IMR-90 (cell line): ENCODE measurements around the gene MTURN. TPM values are rescaled to one million over a fixed set of nuclear protein-coding genes. Genes with fewer than 3 reads are reported as not detected.

Experiments
- ATAC-seq: fragments of 200-7000 bp; cut with Tn5 transposase; 2 replicates; pipeline ENCODE4 v1.9.1; 2020; ENCODE audit warnings: low read depth, mild to moderate bottlenecking, moderate library complexity
- BruUV-seq: library from RNA; stranded (reverse); fragments of 400-500 nt; replicated peaks from 2 replicates; lab custom pipeline; 2021; lab: Mats Ljungman, UMichigan
- CTCF ChIA-PET: fragments of 300-600 bp; formaldehyde crosslinking; extraction: SDS; loops from one replicate; lab custom pipeline; 2021; ENCODE audit warnings: antibody characterized with exemption; lab: Yijun Ruan, JAX
- POLR2A ChIA-PET: fragments of 300-600 bp; sonication (Branson Sonifier 250); formaldehyde crosslinking; loops from one replicate; lab custom pipeline; 2022; ENCODE audit warnings: antibody characterized with exemption; ENCODE audit not compliant: unreplicated experiment; lab: Charles Lee
- DNase-seq: peaks from one replicate; pipeline ENCODE4 v3.0.0; 2013
- H2AFZ ChIP-seq: replicated peaks from 2 replicates; pipeline ENCODE3; 2013; ENCODE audit warnings: low read length, mild to moderate bottlenecking; ENCODE audit not compliant: poor library complexity
- H2AK5ac ChIP-seq: 2 replicates; pipeline ENCODE4 v1.6.1; 2013; ENCODE audit warnings: low read depth, low read length, inconsistent platforms
- H2AK9ac ChIP-seq: replicated peaks from 2 replicates; pipeline ENCODE3; 2013; ENCODE audit warnings: mild to moderate bottlenecking, low read depth, low read length, moderate library complexity; ENCODE audit not compliant: poor library complexity
- H2BK120ac ChIP-seq: 2 replicates; pipeline ENCODE4 v1.6.1; 2013; ENCODE audit warnings: low read depth, low read length, inconsistent platforms
- H2BK15ac ChIP-seq: 3 replicates; pipeline ENCODE4 v1.6.1; 2013; ENCODE audit warnings: low read depth, low read length, inconsistent platforms
- H2BK20ac ChIP-seq: 2 replicates; pipeline ENCODE4 v1.6.1; 2013; ENCODE audit warnings: low read depth, mild to moderate bottlenecking, inconsistent platforms, low read length, moderate library complexity
- H2BK5ac ChIP-seq: 2 replicates; pipeline ENCODE4 v1.6.1; 2013; ENCODE audit warnings: mild to moderate bottlenecking, low read depth, low read length, inconsistent platforms; ENCODE audit not compliant: poor library complexity, severe bottlenecking
- H3K14ac ChIP-seq: replicated peaks from 2 replicates; pipeline ENCODE4 v1.6.1; 2013; ENCODE audit warnings: low read depth, low read length, inconsistent platforms
- H3K18ac ChIP-seq: 2 replicates; pipeline ENCODE4 v1.6.1; 2013; ENCODE audit warnings: low read depth, low read length, control low read depth
- H3K23ac ChIP-seq: 2 replicates; pipeline ENCODE4 v1.6.1; 2013; ENCODE audit warnings: low read depth, low read length, inconsistent platforms
- H3K27ac ChIP-seq: 2 replicates; pipeline ENCODE4 v1.5.1; 2013; ENCODE audit warnings: mild to moderate bottlenecking, control low read depth, low read length; ENCODE audit not compliant: insufficient read depth
- H3K27me3 ChIP-seq: 2 replicates; pipeline ENCODE4 v1.6.1; 2013; ENCODE audit warnings: low read length; ENCODE audit not compliant: control insufficient read depth, insufficient read depth
- H3K36me3 ChIP-seq: 2 replicates; pipeline ENCODE4 v1.6.1; 2013; ENCODE audit warnings: low read length, mixed read lengths; ENCODE audit not compliant: control insufficient read depth, insufficient read depth
- H3K4ac ChIP-seq: 2 replicates; pipeline ENCODE4 v1.6.1; 2013; ENCODE audit warnings: low read depth, low read length, inconsistent platforms
- H3K4me1 ChIP-seq: 2 replicates; pipeline ENCODE4 v1.6.1; 2013; ENCODE audit warnings: low read length, mixed read lengths; ENCODE audit not compliant: control insufficient read depth, insufficient read depth
- H3K4me2 ChIP-seq: 2 replicates; pipeline ENCODE4 v1.6.1; 2013; ENCODE audit warnings: low read depth, mild to moderate bottlenecking, control low read depth, low read length, moderate library complexity
- H3K4me3 ChIP-seq: 2 replicates; pipeline ENCODE4 v1.5.1; 2013; ENCODE audit warnings: low read depth, mild to moderate bottlenecking, control low read depth, low read length, moderate library complexity; ENCODE audit not compliant: insufficient read depth
- H3K56ac ChIP-seq: 2 replicates; pipeline ENCODE4 v1.6.1; 2013; ENCODE audit warnings: low read length, inconsistent platforms; ENCODE audit not compliant: insufficient read depth; ENCODE audit errors: extremely low read depth
- H3K79me1 ChIP-seq, 2 experiments: 2 replicates each; pipeline ENCODE4 v1.6.1; 2013; ENCODE audit warnings: low read length in 2 of 2, inconsistent platforms in 1 of 2, low read depth in 1 of 2
- H3K9ac ChIP-seq: 2 replicates; pipeline ENCODE4 v1.6.1; 2013; ENCODE audit warnings: low read depth, low read length, control low read depth
- H3K9me1 ChIP-seq: 2 replicates; pipeline ENCODE4 v1.6.1; 2013; ENCODE audit warnings: low read length, inconsistent platforms; ENCODE audit not compliant: insufficient read depth
- H3K9me3 ChIP-seq: 2 replicates; pipeline ENCODE4 v1.6.1; 2013; ENCODE audit warnings: low read length; ENCODE audit not compliant: control insufficient read depth, insufficient read depth
- H4K20me1 ChIP-seq: 2 replicates; pipeline ENCODE4 v1.6.1; 2013; ENCODE audit warnings: low read length, inconsistent platforms; ENCODE audit not compliant: insufficient read depth
- H4K5ac ChIP-seq: 2 replicates; pipeline ENCODE4 v1.6.1; 2013; ENCODE audit warnings: mild to moderate bottlenecking, low read depth, low read length, control low read depth
- H4K8ac ChIP-seq, 2 experiments: 2 replicates each; pipeline ENCODE4 v1.6.1; 2013; ENCODE audit warnings: low read depth in 2 of 2, low read length in 2 of 2, control low read depth in 1 of 2, inconsistent platforms in 1 of 2
- H4K91ac ChIP-seq: 2 replicates; pipeline ENCODE4 v1.6.1; 2013; ENCODE audit warnings: low read depth, low read length, inconsistent platforms; ENCODE audit not compliant: insufficient read depth
- BHLHE40 ChIP-seq: fragments of 150-350 bp; IDR thresholded peaks from 2 replicates; pipeline ENCODE4 v1.6.1; 2016; ENCODE audit warnings: mild to moderate bottlenecking, low read depth, low read length
- CEBPB ChIP-seq: IDR thresholded peaks from 2 replicates; pipeline ENCODE4 v1.6.1; 2012; ENCODE audit warnings: low read depth, low read length, improper control_type of control experiment
- CHD1 ChIP-seq: IDR thresholded peaks from 2 replicates; pipeline ENCODE4 v1.6.1; 2012; ENCODE audit warnings: low read depth, low read length, improper control_type of control experiment
- CTCF ChIP-seq: conservative IDR thresholded peaks from 2 replicates; pipeline ENCODE4 v1.5.1; 2012; ENCODE audit warnings: mild to moderate bottlenecking, low read depth, low read length, improper control_type of control experiment
- FOS ChIP-seq: fragments of 150-350 bp; IDR thresholded peaks from 2 replicates; pipeline ENCODE4 v1.6.1; 2016; ENCODE audit warnings: low read depth, low read length
- MAFK ChIP-seq: IDR thresholded peaks from 2 replicates; pipeline ENCODE4 v1.6.1; 2012; ENCODE audit warnings: low read depth, low read length, improper control_type of control experiment
- MAZ ChIP-seq: IDR thresholded peaks from 2 replicates; pipeline ENCODE4 v1.6.1; 2012; ENCODE audit warnings: low read depth, mild to moderate bottlenecking, low read length, improper control_type of control experiment, moderate library complexity, borderline replicate concordance
- MXI1 ChIP-seq: IDR thresholded peaks from 2 replicates; pipeline ENCODE4 v1.6.1; 2012; ENCODE audit warnings: low read depth, mild to moderate bottlenecking, low read length, moderate library complexity, borderline replicate concordance
- NFE2L2 ChIP-seq: fragments of 150-350 bp; IDR thresholded peaks from 2 replicates; pipeline ENCODE4 v1.6.1; 2016; ENCODE audit warnings: low read depth, mild to moderate bottlenecking, low read length
- POLR2A ChIP-seq: IDR thresholded peaks from 2 replicates; pipeline ENCODE4 v1.6.1; 2012; ENCODE audit warnings: mild to moderate bottlenecking, low read depth, low read length
- RAD21 ChIP-seq: IDR thresholded peaks from 2 replicates; pipeline ENCODE4 v1.6.1; 2012; ENCODE audit warnings: low read length, improper control_type of control experiment
- RCOR1 ChIP-seq: IDR thresholded peaks from 2 replicates; pipeline ENCODE4 v1.6.1; 2012; ENCODE audit warnings: mild to moderate bottlenecking, low read length, improper control_type of control experiment; ENCODE audit not compliant: insufficient replicate concordance
- RFX5 ChIP-seq: IDR thresholded peaks from 2 replicates; pipeline ENCODE4 v1.8.0; 2012; ENCODE audit warnings: low read depth, mild to moderate bottlenecking, low read length, moderate library complexity
- SMC3 ChIP-seq: fragments of 150-350 bp; IDR thresholded peaks from 2 replicates; pipeline ENCODE4 v1.6.1; 2016; ENCODE audit warnings: low read depth, mild to moderate bottlenecking, antibody characterized with exemption, low read length, moderate library complexity
- WGBS, 2 experiments: methylation state at CpG; one replicate each; pipeline versions ENCODE4 v1.1.5 to v1.1.7; 2013; ENCODE audit warnings: missing lambda C conversion rate in 2 of 2; ENCODE audit not compliant: insufficient read length in 1 of 2; ENCODE audit errors: extremely low coverage in 2 of 2; 5-methylcytosine and 5-hydroxymethylcytosine counted together
- dilution Hi-C: fragments of 300-500 bp; cut with HindIII; formaldehyde crosslinking; loops from one replicate; pipeline ENCODE4 v1.14.3; 2018; ENCODE audit warnings: low sequenced_read_pairs; ENCODE audit not compliant: unreplicated experiment
- in situ Hi-C: fragments of 300-500 bp; cut with MboI; formaldehyde crosslinking; loops from 3 replicates; pipeline ENCODE4 v1.14.3; 2019; ENCODE audit warnings: low sequenced_read_pairs, inconsistent platforms, mixed read lengths
- intact Hi-C: fragments of 100-400 bp; cut with micrococcal nuclease; formaldehyde crosslinking; loops from 2 replicates; pipeline ENCODE4 v1.10.0; 2022
- polyA plus RNA-seq, 3 experiments: library from polyadenylated mRNA; depleted of rRNA; stranded (reverse); fragments of >200 nt; gene quantifications; 2 replicates each; pipeline ENCODE4 v1.2.3, GENCODE V29; 2012; ENCODE audit warnings: low replicate concordance in 1 of 3
- total RNA-seq: library from RNA; depleted of rRNA; stranded (reverse); fragments of >200 nt; gene quantifications from 2 replicates; pipeline ENCODE4 v1.2.3, GENCODE V29; 2012
- TF ChIP-seq, protein P1 (sequence below): fragments of 150-350 bp; IDR thresholded peaks from 2 replicates; pipeline ENCODE4 v1.6.1; 2017; ENCODE audit warnings: mild to moderate bottlenecking, antibody characterized with exemption, low read length, low read depth

Gene MTURN
- total and polyA plus RNA-seq, 2 of the 4 experiments (the other 2 are of a cell fraction): 2.8 to 5.6 TPM

GRCh38 chr7:30166155-30166840 lies 31.5 kb downstream of the MTURN start:
- Histone ChIP-seq H3K79me1 (no peaks in the 10 kb centered on the region), H4K8ac (no peak overlapping the region), H2AK9ac (no peak overlapping the region), H3K14ac (no peak overlapping the region), H3K9ac (no peak overlapping the region), H3K4me3 (no peak overlapping the region), H3K23ac (no peak overlapping the region), H3K18ac (no peak overlapping the region), H2AK5ac (no peak overlapping the region), H3K9me1 (peaks cover 9% of the 10 kb centered on the region; the same call in 1 of the 2 replicates), H3K36me3 (no peaks in the 10 kb centered on the region), H3K9me3 (no peaks in the 10 kb centered on the region), H4K20me1 (no peaks in the 10 kb centered on the region), H3K27me3 (no peaks in the 10 kb centered on the region), H3K27ac (no peak overlapping the region), H4K5ac (no peak overlapping the region), H2BK20ac (no peak overlapping the region), H3K4ac (no peak overlapping the region), H2BK15ac (no peak overlapping the region), H2BK5ac (no peak overlapping the region), H2AFZ (no peak overlapping the region), H3K4me1 (peaks cover 9% of the 10 kb centered on the region), H3K56ac (no peak overlapping the region), H3K4me2 (no peak overlapping the region), H2BK120ac (no peak overlapping the region), H4K91ac (no peak overlapping the region)
- DNase-seq (no peak), ATAC-seq (no peak)
- in situ Hi-C loops (loop anchor here (5.0 to 10.0 kb wide), 3 partner anchors 109 to 399 kb away; no protein-coding TSS in a partner anchor), dilution Hi-C loops (no loop called here), intact Hi-C loops (no loop called here)
- TF ChIP-seq MAZ (no peak), RAD21 (no peak), CTCF (no peak), MXI1 (no peak), MAFK (no peak), RFX5 (no peak), SMC3 (no peak), POLR2A (no peak), CHD1 (no peak), FOS (no peak), RCOR1 (no peak), CEBPB (no peak), NFE2L2 (no peak), BHLHE40 (no peak)
- TF ChIP-seq, protein P1, sequence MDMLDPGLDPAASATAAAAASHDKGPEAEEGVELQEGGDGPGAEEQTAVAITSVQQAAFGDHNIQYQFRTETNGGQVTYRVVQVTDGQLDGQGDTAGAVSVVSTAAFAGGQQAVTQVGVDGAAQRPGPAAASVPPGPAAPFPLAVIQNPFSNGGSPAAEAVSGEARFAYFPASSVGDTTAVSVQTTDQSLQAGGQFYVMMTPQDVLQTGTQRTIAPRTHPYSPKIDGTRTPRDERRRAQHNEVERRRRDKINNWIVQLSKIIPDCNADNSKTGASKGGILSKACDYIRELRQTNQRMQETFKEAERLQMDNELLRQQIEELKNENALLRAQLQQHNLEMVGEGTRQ: no peak
- POLR2A ChIA-PET: interaction anchor here (0.6 kb wide), 1 partner anchor 257 kb away, joined by 3 read pairs; no protein-coding TSS in a partner anchor
- no TSS peak for BruUV-seq
- CTCF ChIA-PET: no interaction called here
- WGBS, 2 experiments: 100% methylated on average over 1 of the region's 12 CpGs; no CpG with 5 or more reads in 1 of the 2 experiments
